ENCODE measurements around the gene KCNJ16.

Gene KCNJ16

GRCh38 chr17:70168977-70169708 is 94.1 kb downstream of the KCNJ16 start, which contains the start of gene KCNJ2:
KCNJ2 (plus strand) TSS chr17:70169532; CDS start chr17:70175040, 5,508 bp downstream.
- peak in 55 of 56 donors; percentile 49 to 94 (median 82) for DNase-seq

- DNase-seq, result peak in 8 of 56 donors; percentile 39 to 75 (median 51)
Observed at GRCh38 chr17:70169709-70170597, 94.9 kb downstream of the KCNJ16 start.

- peak in 8 of 56 donors; percentile 2 to 24 (median 12) for DNase-seq
Observed at GRCh38 chr17:70171159-70171558, 96.1 kb downstream of the KCNJ16 start.

- DNase-seq, result no peak
Observed at GRCh38 chr17:70172449-70172848, 97.4 kb downstream of the KCNJ16 start.

GRCh38 chr17:70172923-70173322 is 97.9 kb downstream of the KCNJ16 start:
- DNase-seq, result no peak

- DNase-seq, result no peak
Observed at GRCh38 chr17:70173681-70174080, 98.7 kb downstream of the KCNJ16 start.

GRCh38 chr17:70181376-70181775 is 106.4 kb downstream of the KCNJ16 start:
- no peak for DNase-seq

- DNase-seq, result no peak
Observed at GRCh38 chr17:70181866-70182265, 106.8 kb downstream of the KCNJ16 start.

- no peak for DNase-seq
Observed at GRCh38 chr17:70183508-70183907, 108.5 kb downstream of the KCNJ16 start.

GRCh38 chr17:70184207-70184606 is 109.2 kb downstream of the KCNJ16 start:
- DNase-seq, result no peak

- no peak for DNase-seq
Observed at GRCh38 chr17:70184770-70185169, 109.7 kb downstream of the KCNJ16 start.

Measured in amygdala (tissue), 56 donors.